ENCODE data around the gene PCBP3.

DNA sequence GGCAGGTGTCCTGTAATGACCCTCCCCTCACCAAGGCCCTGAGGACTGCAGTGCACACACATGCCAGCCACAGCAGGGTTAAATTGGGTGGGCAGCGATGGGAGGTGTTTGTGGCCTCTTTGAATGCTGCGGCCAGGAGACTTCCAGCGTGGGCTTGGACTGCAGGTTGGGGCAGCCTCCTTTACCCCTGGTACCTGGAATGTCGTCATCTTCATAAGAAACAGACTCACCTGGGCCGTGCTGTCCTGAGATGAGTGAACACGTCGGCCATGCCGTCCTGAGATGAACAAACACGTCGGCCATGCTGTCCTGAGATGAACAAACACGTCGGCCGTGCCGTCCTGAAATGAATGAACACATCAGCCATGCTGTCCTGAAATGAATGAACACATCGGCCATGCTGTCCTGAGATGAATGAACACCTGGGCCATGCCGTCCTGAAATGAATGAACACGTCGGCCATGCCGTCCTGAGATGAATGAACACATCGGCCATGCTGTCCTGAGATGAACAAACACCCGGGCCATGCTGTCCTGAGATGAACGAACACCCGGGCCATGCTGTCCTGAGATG lies 288.0 kb downstream of the PCBP3 start:
- TF ChIP-seq, protein P1, sequence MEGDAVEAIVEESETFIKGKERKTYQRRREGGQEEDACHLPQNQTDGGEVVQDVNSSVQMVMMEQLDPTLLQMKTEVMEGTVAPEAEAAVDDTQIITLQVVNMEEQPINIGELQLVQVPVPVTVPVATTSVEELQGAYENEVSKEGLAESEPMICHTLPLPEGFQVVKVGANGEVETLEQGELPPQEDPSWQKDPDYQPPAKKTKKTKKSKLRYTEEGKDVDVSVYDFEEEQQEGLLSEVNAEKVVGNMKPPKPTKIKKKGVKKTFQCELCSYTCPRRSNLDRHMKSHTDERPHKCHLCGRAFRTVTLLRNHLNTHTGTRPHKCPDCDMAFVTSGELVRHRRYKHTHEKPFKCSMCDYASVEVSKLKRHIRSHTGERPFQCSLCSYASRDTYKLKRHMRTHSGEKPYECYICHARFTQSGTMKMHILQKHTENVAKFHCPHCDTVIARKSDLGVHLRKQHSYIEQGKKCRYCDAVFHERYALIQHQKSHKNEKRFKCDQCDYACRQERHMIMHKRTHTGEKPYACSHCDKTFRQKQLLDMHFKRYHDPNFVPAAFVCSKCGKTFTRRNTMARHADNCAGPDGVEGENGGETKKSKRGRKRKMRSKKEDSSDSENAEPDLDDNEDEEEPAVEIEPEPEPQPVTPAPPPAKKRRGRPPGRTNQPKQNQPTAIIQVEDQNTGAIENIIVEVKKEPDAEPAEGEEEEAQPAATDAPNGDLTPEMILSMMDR (CRISPR knock-in tag; IDR thresholded peaks at IDR 0.05), result no peak
- TF ChIP-seq ATF7 (IDR thresholded peaks at IDR 0.05) (0 out of 2 replicates have a peak, but pooled peaks have one; percentile 19), ATF7 (CRISPR knock-in tag; IDR thresholded peaks at IDR 0.05) (no peak), EED (CRISPR knock-in tag; IDR thresholded peaks at IDR 0.05) (no peak)
- TF ChIP-seq, protein P2, sequence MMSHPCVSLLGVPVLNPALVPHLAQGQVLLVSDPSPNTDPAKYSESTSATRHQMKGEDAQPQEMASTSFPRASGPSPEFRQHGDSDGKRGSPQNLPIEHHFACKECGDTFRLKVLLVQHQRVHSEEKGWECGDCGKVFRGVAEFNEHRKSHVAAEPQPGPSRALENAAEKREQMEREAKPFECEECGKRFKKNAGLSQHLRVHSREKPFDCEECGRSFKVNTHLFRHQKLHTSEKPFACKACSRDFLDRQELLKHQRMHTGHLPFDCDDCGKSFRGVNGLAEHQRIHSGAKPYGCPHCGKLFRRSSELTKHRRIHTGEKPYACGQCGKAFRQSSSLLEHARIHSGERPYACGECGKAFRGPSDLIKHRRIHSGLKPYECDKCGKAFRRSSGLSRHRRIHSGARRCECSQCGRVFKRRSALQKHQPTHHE (CRISPR knock-in tag; IDR thresholded peaks at IDR 0.05; ENCODE audit: borderline replicate concordance), result no peak
- TF ChIP-seq, protein P3, sequence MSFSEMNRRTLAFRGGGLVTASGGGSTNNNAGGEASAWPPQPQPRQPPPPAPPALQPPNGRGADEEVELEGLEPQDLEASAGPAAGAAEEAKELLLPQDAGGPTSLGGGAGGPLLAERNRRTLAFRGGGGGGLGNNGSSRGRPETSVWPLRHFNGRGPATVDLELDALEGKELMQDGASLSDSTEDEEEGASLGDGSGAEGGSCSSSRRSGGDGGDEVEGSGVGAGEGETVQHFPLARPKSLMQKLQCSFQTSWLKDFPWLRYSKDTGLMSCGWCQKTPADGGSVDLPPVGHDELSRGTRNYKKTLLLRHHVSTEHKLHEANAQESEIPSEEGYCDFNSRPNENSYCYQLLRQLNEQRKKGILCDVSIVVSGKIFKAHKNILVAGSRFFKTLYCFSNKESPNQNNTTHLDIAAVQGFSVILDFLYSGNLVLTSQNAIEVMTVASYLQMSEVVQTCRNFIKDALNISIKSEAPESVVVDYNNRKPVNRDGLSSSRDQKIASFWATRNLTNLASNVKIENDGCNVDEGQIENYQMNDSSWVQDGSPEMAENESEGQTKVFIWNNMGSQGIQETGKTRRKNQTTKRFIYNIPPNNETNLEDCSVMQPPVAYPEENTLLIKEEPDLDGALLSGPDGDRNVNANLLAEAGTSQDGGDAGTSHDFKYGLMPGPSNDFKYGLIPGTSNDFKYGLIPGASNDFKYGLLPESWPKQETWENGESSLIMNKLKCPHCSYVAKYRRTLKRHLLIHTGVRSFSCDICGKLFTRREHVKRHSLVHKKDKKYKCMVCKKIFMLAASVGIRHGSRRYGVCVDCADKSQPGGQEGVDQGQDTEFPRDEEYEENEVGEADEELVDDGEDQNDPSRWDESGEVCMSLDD (CRISPR knock-in tag; IDR thresholded peaks at IDR 0.05; ENCODE audit: borderline replicate concordance), result no peak

Measured in HepG2 (cell line).